GM18517 (cell line): Measurements from ENCODE around the gene ZFP36.
"Not testable (repeated sequence)": the region's sequence is repeated elsewhere in the genome, so short reads cannot be mapped to it uniquely, and the experiment has no call there.

Source experiments
- ATAC-seq: cut with Tn5 transposase; IDR thresholded peaks from one replicate; pipeline ENCODE4 v1.9.1; 2021; ENCODE audit warnings: mild to moderate bottlenecking, moderate library complexity; ENCODE audit not compliant: unreplicated experiment

Gene ZFP36

DNA sequence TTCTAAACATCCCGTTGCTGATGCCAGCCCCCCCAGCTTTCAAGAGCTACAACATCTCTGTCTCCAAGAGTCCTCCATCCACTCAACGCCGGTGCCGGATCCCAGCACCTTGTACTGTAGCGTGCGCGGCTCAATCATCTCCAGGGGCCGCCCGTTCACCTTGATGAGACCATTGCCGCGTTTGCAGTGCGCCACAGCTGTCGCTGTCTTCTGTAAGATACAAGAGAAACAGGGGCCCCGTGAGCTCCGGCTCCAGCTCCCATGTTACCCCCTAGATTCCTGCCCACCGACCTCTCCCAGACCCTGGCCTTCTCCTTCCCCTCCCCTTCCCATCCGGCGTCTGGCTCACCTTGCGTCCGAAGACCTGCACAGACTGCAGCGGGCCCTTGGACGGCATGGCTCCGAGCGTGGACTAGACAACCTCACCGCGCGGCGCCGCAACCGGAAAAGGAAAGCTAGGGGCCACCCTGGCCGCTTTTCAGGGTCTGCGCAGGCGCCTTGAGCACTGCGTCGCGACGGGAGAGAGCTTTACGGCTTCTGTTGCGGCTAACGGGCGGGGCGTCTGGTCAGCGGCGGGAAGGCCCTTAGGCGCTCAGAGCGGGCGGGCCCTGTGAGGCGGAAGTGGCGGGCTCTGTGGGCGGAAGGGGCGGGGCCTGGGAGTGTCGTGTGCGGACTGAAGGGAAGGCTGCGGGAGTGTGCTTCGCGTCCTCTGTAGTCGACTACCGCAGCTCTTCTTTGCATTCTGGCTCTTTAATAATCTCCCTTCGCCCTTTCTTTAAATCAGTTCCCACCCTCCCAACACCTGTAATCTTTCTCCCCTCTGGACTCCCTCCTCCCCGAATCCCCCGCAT lies 29.1 kb downstream of the ZFP36 start, which contains the start of gene RPS16:
TSS of gene RPS16 (minus strand) at position 451 of the 851 bp plus-strand sequence. CDS start at position 397, 54 bp downstream.
- peak; percentile 54 for ATAC-seq

GRCh38 chr19:39436350-39436716 lies 29.7 kb downstream of the ZFP36 start:
- no peak for ATAC-seq

DNA sequence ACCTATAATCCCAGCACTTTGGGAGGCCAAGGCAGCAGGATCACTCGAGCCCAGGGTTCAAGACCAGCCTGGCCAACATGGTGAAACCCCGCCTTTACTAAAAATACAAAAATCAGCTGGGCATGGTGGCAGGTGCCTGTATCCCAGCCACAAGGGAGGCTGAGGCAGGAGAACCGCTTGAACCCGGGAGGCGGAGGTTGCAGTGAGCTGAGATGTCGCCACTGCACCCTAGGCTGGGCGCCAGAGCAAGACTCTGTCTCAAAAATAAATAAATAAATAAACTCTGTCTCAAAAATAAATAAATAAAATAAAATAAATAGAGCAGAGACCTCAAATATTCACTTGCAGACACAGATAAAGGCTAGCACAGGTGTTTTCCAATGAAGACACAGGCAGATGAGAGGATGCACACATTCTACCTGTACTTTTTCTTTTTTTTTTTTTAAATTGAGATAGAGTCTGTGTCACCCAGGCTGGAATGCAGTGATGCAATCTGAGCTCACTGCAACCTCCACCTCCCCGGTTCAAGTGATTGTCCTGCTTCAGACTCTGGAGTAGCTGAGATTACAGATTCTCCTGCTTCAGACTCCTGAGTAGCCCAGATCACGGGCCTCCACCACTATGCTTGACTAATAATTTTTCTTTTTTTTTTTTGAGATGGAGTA lies 31.8 kb downstream of the ZFP36 start:
- no peak for ATAC-seq

GRCh38 chr19:39444598-39445195 lies 38.0 kb downstream of the ZFP36 start:
- no peak for ATAC-seq

DNA sequence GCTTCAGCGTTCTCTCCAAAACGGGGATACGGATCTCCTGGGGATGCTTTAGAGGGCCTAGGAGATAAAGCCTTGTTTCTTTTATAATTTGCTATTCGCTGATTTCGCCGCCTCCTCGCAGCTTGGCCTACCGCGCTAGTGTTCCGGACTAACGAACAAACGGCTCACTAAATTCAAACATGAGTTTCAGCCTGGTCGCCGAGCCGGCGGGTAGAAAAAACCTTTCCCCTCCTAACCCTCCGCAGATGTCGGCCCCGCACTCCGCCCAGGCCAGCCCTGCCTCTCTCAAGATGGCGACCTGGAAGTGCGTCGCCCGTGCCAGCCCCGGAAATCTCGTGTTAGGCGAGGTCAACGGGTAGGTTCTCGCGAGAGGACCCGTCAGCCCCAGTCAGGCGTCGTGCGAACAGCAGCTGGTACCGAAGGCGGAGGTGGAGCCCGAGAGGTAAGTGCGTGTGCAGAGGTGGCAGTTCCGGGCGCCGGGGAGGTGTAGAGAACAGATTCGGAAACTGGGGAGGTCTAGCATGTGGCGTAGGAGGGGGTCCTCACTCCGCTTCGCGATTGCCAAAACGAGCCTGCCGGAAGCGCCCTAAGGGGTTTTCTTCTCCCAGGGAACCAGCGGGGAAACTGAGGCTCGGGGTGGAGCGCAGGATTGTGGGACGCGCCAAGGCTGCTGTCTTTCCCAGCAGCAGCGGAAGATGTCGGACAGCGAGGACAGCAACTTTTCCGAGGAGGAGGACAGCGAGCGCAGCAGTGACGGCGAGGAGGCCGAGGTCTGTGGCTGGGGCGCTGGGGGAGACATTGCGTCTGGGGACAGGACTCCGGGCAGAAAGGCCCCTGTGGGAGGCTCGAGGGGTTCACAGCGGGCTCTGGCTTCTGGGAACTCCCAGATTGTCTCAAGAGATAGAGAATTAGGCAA lies 38.8 kb downstream of the ZFP36 start, which contains the start of gene SUPT5H:
TSS of gene SUPT5H (plus strand) at position 387 of the 916 bp plus-strand sequence. CDS start at position 696, 309 bp downstream.
- peak; percentile 73 for ATAC-seq

DNA sequence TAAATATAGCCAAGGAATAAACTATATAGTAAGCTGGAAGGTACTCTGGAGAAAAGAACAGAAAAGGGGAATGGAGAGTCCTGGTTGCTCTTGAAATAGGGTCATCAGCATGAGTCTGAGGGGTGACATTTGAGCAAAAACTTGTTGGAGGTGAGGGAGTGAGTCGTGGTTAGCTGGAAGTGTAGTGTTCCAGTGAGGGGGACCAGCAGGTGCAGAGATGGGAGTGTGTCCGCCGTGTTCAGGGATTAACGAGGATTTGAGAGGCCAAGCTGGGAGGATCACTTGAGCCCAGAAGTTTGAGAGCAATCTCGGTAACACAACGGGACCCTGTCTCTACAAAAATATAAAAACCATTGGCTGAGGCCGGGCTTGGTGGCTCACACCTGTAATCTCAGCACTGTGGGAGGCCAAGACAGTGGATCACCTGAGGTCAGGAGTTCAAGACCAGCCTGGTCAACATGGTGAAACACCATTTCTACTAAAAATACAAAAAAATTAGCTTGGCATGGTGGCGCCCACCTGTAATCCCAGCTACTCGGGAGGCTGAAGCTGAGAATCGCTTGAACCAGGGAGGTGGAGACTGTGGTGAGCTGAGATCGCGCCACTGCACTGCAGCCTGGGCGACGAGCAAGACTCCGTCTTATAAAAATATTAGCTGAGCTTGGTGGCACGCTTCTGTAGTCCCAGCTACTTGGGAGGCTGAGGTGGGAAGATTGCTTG lies 39.9 kb downstream of the ZFP36 start:
- ATAC-seq, result no peak

GRCh38 chr19:39448271-39448670 lies 41.6 kb downstream of the ZFP36 start:
- no peak for ATAC-seq

GRCh38 chr19:39449116-39449797 lies 42.6 kb downstream of the ZFP36 start:
- no peak for ATAC-seq

DNA sequence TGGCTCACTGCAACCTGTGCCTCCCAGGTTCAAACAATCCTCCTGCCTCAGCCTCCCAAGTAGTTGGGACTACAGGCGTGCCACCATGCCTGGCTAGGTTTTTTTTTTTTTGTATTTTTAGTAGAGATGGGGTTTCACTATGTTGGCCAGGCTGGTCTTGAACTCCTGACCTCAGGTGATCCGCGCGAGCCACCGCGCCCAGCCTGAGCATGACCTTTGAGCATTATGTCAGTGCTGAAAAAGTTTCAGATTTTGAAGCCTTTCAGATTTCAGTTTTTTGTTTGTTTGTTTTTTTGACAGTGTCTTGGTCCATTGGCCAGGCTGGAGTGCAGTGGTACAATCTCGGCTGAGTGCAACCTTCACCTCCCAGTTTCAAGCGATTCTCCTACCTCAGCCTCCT lies 44.6 kb downstream of the ZFP36 start:
- not testable (repeated sequence) for ATAC-seq
